GM12864 (cell line): ENCODE results near the gene RAD21L1.

Source experiments
- DNase-seq: peaks from one replicate; pipeline ENCODE4 v3.0.0-alpha.2; 2011; ENCODE audit warnings: low read depth
- H3K4me3 ChIP-seq: 2 replicates; pipeline ENCODE4 v1.5.1; 2011; ENCODE audit warnings: mild to moderate bottlenecking, low read depth, low read length, control low read depth
- CTCF ChIP-seq: IDR thresholded peaks from 2 replicates; pipeline ENCODE4 v1.5.1; 2011; ENCODE audit warnings: low read depth, mild to moderate bottlenecking, moderate library complexity, low read length, control low read depth, inconsistent platforms; ENCODE audit errors: missing control alignments

Gene RAD21L1

DNA sequence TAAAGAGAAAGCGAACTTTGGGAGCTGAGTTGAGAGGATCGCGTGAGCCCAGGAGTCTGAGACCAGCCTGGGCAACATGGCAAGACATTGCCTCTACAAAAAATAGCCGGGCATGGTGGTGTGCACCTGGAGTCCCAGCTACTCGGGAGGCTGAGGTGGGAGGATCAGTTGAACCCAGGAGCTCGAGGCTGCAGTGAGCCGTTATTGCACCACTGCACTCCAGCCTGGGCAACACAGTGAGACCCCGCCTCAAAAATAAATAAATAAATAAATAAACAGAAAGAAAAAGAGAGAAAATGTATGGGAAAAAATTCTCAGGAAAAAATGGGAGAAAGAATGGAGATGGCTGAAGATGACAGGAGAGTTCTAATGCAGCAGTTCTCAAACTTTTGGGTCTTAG, 20.0 kb upstream of the RAD21L1 start:
- DNase-seq: no peak
- TF ChIP-seq CTCF: no peak
- no peak overlapping the region for H3K4me3 ChIP-seq

DNA sequence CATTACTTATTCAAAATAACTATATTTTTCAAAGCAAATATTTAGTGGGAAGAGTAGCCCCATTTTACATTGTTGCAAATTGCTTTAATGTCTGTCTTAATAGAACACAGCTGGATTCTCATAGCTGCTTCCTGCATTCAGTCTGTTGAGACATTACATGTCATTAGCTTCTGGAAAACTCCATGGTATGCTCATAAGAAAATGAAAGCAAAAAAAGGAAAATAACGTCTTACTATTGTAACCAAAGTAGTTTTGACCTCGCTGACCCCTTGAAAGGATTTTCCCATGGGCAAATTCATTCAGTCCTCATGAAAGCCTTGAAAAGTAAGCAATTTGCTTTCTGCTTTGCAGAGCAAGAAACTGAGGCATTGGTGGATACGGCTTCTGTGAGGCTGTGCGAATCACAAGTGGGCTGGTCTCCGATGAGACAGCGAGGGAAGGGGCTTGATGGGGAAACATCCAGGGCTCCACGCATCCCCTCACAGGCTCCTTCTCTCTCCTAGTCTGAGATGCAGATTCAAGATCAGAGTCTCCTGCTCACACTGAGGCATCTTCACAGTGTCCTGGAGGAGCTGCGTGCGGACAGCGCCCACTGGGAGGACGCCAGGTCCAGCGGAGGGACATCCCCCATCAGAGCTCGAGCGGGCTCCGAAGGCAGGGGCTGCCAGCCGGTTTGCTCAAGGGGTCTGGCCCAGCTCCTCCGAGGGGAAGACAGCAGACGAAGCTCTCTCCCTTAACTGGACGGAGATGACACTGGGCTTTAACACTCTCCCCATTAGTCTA, 19.3 kb upstream of the RAD21L1 start:
- DNase-seq: no peak
- no peak for TF ChIP-seq CTCF
- no peak overlapping the region for H3K4me3 ChIP-seq

DNA sequence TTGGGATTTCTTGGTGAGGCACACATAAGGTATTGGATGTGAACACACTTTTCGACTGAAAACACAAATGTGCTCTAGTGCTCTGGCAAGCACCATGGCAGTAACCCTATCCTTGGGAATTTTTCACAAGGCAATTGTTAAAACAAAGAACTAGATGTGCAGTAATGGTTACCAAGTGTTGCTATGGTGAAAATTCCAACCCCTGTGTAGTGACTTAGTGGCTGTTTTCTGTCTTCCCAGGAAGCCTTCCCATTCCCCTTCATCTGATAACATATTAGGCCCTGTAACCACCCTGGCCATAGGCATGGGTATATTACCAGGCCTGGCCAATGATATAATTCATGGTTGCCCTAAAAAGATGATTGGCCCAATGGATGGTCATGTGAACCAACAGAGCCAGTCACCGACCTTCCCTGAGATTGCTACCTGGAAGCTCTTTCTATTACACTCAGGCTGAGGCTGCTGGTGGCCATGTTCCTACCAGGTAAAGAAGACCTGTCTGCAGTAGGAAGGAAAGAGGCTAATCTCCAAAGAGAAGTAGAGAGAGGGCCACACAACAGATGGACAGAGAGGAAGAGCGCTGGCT, 18.5 kb upstream of the RAD21L1 start:
- no peak overlapping the region for H3K4me3 ChIP-seq
- TF ChIP-seq CTCF: no peak
- DNase-seq: no peak

DNA sequence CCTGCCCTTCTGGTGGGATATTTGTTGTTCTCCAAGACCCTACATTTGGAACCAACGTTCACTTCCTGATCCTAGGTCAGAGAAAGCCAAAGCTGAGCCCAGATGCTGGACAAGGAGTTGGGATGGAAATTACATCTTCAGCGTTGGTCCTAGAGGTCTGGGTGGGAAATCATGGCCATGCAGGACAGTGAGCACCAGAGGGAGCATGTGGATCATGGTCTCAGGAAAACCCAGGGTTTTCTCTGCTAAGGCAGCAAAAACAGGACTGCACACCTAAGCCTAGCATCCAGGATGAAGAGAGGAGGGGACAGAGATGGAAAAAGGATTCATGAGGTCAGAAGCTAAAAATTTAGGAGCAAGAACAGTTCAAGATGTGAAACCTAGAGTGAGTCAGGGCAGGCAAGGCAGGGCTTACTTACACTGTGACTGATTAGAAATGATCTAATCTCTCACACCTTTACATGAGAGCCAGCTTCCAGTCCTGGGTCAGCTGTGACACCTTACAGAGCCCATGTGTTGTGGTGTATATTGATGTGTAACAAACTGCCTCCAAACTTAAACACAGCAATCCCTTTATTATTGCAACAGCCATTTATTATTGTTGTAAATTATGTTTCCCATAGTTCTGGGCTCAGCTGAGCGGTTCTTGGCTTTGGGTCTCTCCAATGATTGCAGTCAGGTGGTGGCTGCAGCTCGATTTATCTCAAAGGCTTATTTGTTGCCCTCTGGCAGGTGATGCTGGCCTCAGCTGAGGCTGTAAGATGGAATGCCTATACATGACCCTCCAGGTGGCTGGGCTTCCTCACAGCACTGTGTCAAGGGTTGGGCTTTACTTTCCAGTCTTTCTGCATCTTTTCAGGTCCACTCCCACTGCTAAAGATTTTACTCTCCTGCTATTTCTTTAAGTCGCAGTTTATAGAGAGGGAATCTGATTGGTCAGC, 16.1 kb upstream of the RAD21L1 start:
- H3K4me3 ChIP-seq: no peak overlapping the region
- no peak for TF ChIP-seq CTCF
- DNase-seq: no peak

DNA sequence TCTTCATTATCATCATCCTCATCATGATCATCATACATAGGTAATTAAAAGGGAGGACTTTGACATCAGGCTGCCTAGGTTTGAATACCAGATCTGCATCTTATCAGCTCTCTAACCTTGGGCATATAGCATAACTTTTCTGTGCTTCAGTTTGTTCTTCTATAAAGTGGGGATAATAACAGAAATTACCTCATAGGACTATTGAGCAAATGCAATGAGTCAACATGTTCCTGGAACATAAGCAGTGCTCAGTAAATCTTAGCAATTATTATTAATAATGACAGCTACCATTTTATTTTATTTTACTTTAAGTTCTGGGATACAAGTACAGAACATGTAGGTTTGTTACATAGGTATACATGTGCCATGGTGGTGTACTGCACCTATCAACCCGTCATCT, 15.3 kb upstream of the RAD21L1 start:
- H3K4me3 ChIP-seq: no peak overlapping the region
- no peak for TF ChIP-seq CTCF
- DNase-seq: no peak

DNA sequence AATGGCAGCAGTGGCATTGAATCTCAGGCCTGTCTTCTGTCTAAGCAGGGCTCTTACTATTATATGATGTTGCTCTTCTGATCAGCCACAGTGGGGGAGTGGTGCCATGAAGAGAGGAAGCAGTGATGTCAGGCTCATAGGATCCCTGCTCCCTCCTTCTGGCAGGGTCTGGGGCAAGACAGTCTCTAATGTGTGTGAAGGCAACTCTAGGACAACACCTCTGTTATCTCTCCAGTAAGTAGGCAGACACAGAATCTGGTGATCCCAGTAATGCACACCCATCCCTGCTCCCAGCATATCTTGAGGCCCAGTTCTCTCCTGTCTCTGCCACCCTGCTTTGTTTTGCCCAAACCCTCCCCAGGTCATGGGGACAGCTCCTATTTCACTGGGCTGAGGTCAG, 13.8 kb upstream of the RAD21L1 start:
- TF ChIP-seq CTCF: no peak
- no peak overlapping the region for H3K4me3 ChIP-seq
- DNase-seq: no peak
